Measurements from ENCODE around the gene PIP5K1C. TPM values are rescaled to one million over a fixed set of nuclear protein-coding genes. Genes with fewer than 3 reads are reported as not detected.

Gene PIP5K1C
- total RNA-seq, 1 experiment from 2014 or later, result 20.0 TPM

DNA sequence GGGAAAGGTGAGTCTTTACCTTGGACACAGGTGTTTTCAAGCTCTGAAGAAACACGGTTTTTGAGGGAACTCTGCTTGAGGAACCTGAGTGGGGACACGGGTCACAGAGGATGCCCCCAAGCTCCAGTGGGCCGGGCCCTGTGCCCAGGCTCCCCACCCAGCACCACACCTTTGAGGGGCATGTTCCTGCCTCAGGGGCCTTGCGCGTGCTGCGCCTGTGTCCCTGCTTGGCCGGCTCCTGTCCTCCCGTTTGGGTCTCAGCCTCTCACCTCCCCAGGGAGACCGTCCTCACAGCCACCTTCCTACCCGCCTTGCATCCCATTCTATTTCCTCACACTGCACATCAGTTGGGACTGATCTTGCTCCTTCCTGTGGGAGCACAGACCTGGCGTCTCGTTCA, 21.1 kb downstream of the PIP5K1C start:
- Histone ChIP-seq H3F3A (ENCODE audit: insufficient read depth, low read depth) (no peaks in the 10 kb centered on the region), H2AFZ (no peak overlapping the region), H3K9me2 (ENCODE audit: insufficient read depth) (no peaks in the 10 kb centered on the region), H3K4me2 (no peak overlapping the region), H4K20me1 (ENCODE audit: insufficient read depth) (no peaks in the 10 kb centered on the region), H3K9me3 (ENCODE audit: insufficient read depth, low read depth) (no peaks in the 10 kb centered on the region), H3K4me3 (no peak overlapping the region), H3K79me2 (ENCODE audit: low read depth) (no peaks in the 10 kb centered on the region), H3K36me3 (ENCODE audit: low read depth) (no peaks in the 10 kb centered on the region), H3K4me1 (replicated peaks; ENCODE audit: insufficient read depth) (no peaks in the 10 kb centered on the region), H3K27me3 (ENCODE audit: insufficient read depth, low read depth) (no peaks in the 10 kb centered on the region), H3K27ac (no peak overlapping the region)
- no TSS peak for BruUV-seq (replicated peaks)
- TF ChIP-seq CTCF (conservative IDR thresholded peaks at IDR 0.05) (no peak), EZH2 (IDR thresholded peaks at IDR 0.05; ENCODE audit: low read depth) (no peak)
- intact Hi-C loops (cut with micrococcal nuclease; ENCODE audit: unreplicated experiment), result no loop called here
- DNase-seq, result no peak
- ChIA-PET POLR2A (ENCODE audit: unreplicated experiment) (no interaction called here), CTCF (no interaction called here)

GRCh38 chr19:3678188-3678587, 22.1 kb downstream of the PIP5K1C start:
- no TSS peak for BruUV-seq (replicated peaks)
- no peaks in the 10 kb centered on the region for H3K9me3 ChIP-seq (ENCODE audit: insufficient read depth, low read depth)

GRCh38 chr19:3674784-3675543, 25.3 kb downstream of the PIP5K1C start:
- H3K79me2 ChIP-seq (ENCODE audit: low read depth), result no peaks in the 10 kb centered on the region
- no peaks in the 10 kb centered on the region for H3K9me3 ChIP-seq (ENCODE audit: insufficient read depth, low read depth)
- TF ChIP-seq EZH2 (IDR thresholded peaks at IDR 0.05; ENCODE audit: low read depth), result no peak
- TF ChIP-seq CTCF (conservative IDR thresholded peaks at IDR 0.05), result no peak
- H3K27ac ChIP-seq, result no peak overlapping the region
- H3K36me3 ChIP-seq (ENCODE audit: low read depth), result no peaks in the 10 kb centered on the region
- H3K4me2 ChIP-seq, result no peak overlapping the region
- intact Hi-C loops (cut with micrococcal nuclease; ENCODE audit: unreplicated experiment), result no loop called here
- H3K4me1 ChIP-seq (replicated peaks; ENCODE audit: insufficient read depth), result no peaks in the 10 kb centered on the region
- H2AFZ ChIP-seq, result no peak overlapping the region
- H4K20me1 ChIP-seq (ENCODE audit: insufficient read depth), result no peaks in the 10 kb centered on the region; the same call in 1 of the 2 replicates
- H3K9me2 ChIP-seq (ENCODE audit: insufficient read depth), result no peaks in the 10 kb centered on the region
- DNase-seq, result no peak
- H3K4me3 ChIP-seq, result no peak overlapping the region
- BruUV-seq (replicated peaks), result no TSS peak
- POLR2A ChIA-PET (ENCODE audit: unreplicated experiment), result no interaction called here
- no peaks in the 10 kb centered on the region for H3K27me3 ChIP-seq (ENCODE audit: insufficient read depth, low read depth)
- H3F3A ChIP-seq (ENCODE audit: insufficient read depth, low read depth), result no peaks in the 10 kb centered on the region
- CTCF ChIA-PET, result no interaction called here

More at GRCh38 chr19:3678188-3678587, 22.1 kb downstream of the PIP5K1C start:
- no peaks in the 10 kb centered on the region for H3K27me3 ChIP-seq (ENCODE audit: insufficient read depth, low read depth)
- DNase-seq, result no peak
- H3K4me1 ChIP-seq (replicated peaks; ENCODE audit: insufficient read depth), result no peaks in the 10 kb centered on the region
- H3K79me2 ChIP-seq (ENCODE audit: low read depth), result no peaks in the 10 kb centered on the region
- ChIA-PET POLR2A (ENCODE audit: unreplicated experiment) (no interaction called here), CTCF (no interaction called here)
- no peak overlapping the region for H3K4me3 ChIP-seq
- no peak overlapping the region for H3K4me2 ChIP-seq
- no peaks in the 10 kb centered on the region for H3K9me2 ChIP-seq (ENCODE audit: insufficient read depth)
- no peaks in the 10 kb centered on the region for H3F3A ChIP-seq (ENCODE audit: insufficient read depth, low read depth)
- H3K27ac ChIP-seq, result no peak overlapping the region
- no peaks in the 10 kb centered on the region for H3K36me3 ChIP-seq (ENCODE audit: low read depth)
- H4K20me1 ChIP-seq (ENCODE audit: insufficient read depth), result no peaks in the 10 kb centered on the region
- H2AFZ ChIP-seq, result no peak overlapping the region
- no peak for TF ChIP-seq EZH2 (IDR thresholded peaks at IDR 0.05; ENCODE audit: low read depth)
- no peak for TF ChIP-seq CTCF (conservative IDR thresholded peaks at IDR 0.05)
- intact Hi-C loops (cut with micrococcal nuclease; ENCODE audit: unreplicated experiment), result no loop called here
